Eye (tissue), 1 donor: ENCODE measurements around the gene CIT.

Experiments used
- DNase-seq: peaks from one replicate; pipeline ENCODE4 v3.0.0-alpha.2; 2015

The CIT gene

GRCh38 chr12:119803381-119803791, 73.7 kb downstream of the CIT start:
- DNase-seq = peak; percentile 92

- peak; percentile 42 for DNase-seq
Measured at GRCh38 chr12:119802472-119802871, 74.6 kb downstream of the CIT start.

GRCh38 chr12:119797090-119797489, 80.0 kb downstream of the CIT start:
- no peak for DNase-seq

GRCh38 chr12:119796292-119796691, 80.8 kb downstream of the CIT start:
- no peak for DNase-seq

- DNase-seq = no peak
Measured at GRCh38 chr12:119791453-119791852, 85.7 kb downstream of the CIT start.

- no peak for DNase-seq
Measured at GRCh38 chr12:119788786-119789185, 88.3 kb downstream of the CIT start.

GRCh38 chr12:119786539-119786938, 90.6 kb downstream of the CIT start:
- DNase-seq = no peak

GRCh38 chr12:119784673-119785072, 92.4 kb downstream of the CIT start:
- no peak for DNase-seq

GRCh38 chr12:119783787-119784186, 93.3 kb downstream of the CIT start:
- no peak for DNase-seq

GRCh38 chr12:119781804-119782203, 95.3 kb downstream of the CIT start:
- no peak for DNase-seq

GRCh38 chr12:119780786-119781434, 96.2 kb downstream of the CIT start:
- peak; percentile 52 for DNase-seq

- no peak for DNase-seq
Measured at GRCh38 chr12:119775246-119775895, 101.7 kb downstream of the CIT start.

- no peak for DNase-seq
Measured at GRCh38 chr12:119772431-119772830, 104.7 kb downstream of the CIT start.

- DNase-seq = no peak
Measured at GRCh38 chr12:119770146-119770545, 107.0 kb downstream of the CIT start.

- DNase-seq = no peak
Measured at GRCh38 chr12:119762619-119763018, 114.5 kb downstream of the CIT start.

- no peak for DNase-seq
Measured at GRCh38 chr12:119758722-119759121, 118.4 kb downstream of the CIT start.

GRCh38 chr12:119758234-119758633, 118.9 kb downstream of the CIT start:
- DNase-seq = no peak

GRCh38 chr12:119751961-119752360, 125.2 kb downstream of the CIT start:
- DNase-seq = no peak

- DNase-seq = peak; percentile 8
Measured at GRCh38 chr12:119749666-119750065, 127.5 kb downstream of the CIT start.

- no peak for DNase-seq
Measured at GRCh38 chr12:119748497-119748896, 128.6 kb downstream of the CIT start.

GRCh38 chr12:119746169-119746568, 131.0 kb downstream of the CIT start:
- DNase-seq = no peak

- peak; percentile 20 for DNase-seq
Measured at GRCh38 chr12:119744900-119745606, 132.1 kb downstream of the CIT start.

GRCh38 chr12:119742700-119743099, 134.4 kb downstream of the CIT start:
- DNase-seq = no peak

GRCh38 chr12:119740830-119741229, 136.3 kb downstream of the CIT start:
- no peak for DNase-seq
